Fibroblast of lung (primary cell): ENCODE measurements around the gene STMN3. TPM values are rescaled to one million over a fixed set of nuclear protein-coding genes. Genes with fewer than 3 reads are reported as not detected.
"Not testable (repeated sequence)": the region's sequence is repeated elsewhere in the genome, so short reads cannot be mapped to it uniquely, and the experiment has no call there.

Experiments used
- DNase-seq, 2 donors: peaks; one replicate each; pipeline versions ENCODE4 v3.0.0 to v3.0.0-alpha.2; 2010; ENCODE audit warnings: low read depth in 2 of 2
- H2AFZ ChIP-seq: 2 replicates; pipeline ENCODE4 v1.5.1; 2012; ENCODE audit warnings: low read length, control low read depth, inconsistent platforms
- H3K27ac ChIP-seq: 2 replicates; pipeline ENCODE4 v1.5.1; 2011; ENCODE audit warnings: low read length, control low read depth; ENCODE audit not compliant: insufficient read depth
- H3K27me3 ChIP-seq: 2 replicates; pipeline ENCODE4 v1.5.1; 2011; ENCODE audit warnings: mild to moderate bottlenecking, low read length; ENCODE audit not compliant: control insufficient read depth, insufficient read depth
- H3K36me3 ChIP-seq: 2 replicates; pipeline ENCODE4 v1.5.1; 2011; ENCODE audit warnings: low read length; ENCODE audit not compliant: control insufficient read depth, insufficient read depth
- H3K4me1 ChIP-seq: 2 replicates; pipeline ENCODE4 v1.5.1; 2011; ENCODE audit warnings: low read length; ENCODE audit not compliant: control insufficient read depth, insufficient read depth; ENCODE audit errors: extremely low read depth
- H3K4me2 ChIP-seq: 2 replicates; pipeline ENCODE4 v1.5.1; 2011; ENCODE audit warnings: low read length, control low read depth; ENCODE audit not compliant: insufficient read depth; ENCODE audit errors: extremely low read depth
- H3K4me3 ChIP-seq, 4 experiments: fragments of 200-600 bp in 1 of 4; sonication (generic) in 1 of 4; replicated peaks in 1 of 4; 2 replicates each; pipeline ENCODE4 v1.5.1; 2011 to 2016; ENCODE audit warnings: low read length in 4 of 4, low read depth in 3 of 4, mild to moderate bottlenecking in 3 of 4, control low read depth in 2 of 4, inconsistent platforms in 1 of 4, mixed read lengths in 1 of 4; ENCODE audit not compliant: insufficient read depth in 1 of 4; ENCODE audit errors: control extremely low read depth in 1 of 4
- H3K79me2 ChIP-seq: 2 replicates; pipeline ENCODE4 v1.5.1; 2012; ENCODE audit warnings: mild to moderate bottlenecking, low read length, inconsistent platforms; ENCODE audit not compliant: control insufficient read depth, insufficient read depth
- H3K9ac ChIP-seq: 2 replicates; pipeline ENCODE4 v1.5.1; 2011; ENCODE audit warnings: mild to moderate bottlenecking, low read length, control low read depth; ENCODE audit not compliant: insufficient read depth
- H3K9me3 ChIP-seq: 2 replicates; pipeline ENCODE4 v1.5.1; 2012; ENCODE audit warnings: low read depth, low read length; ENCODE audit not compliant: control insufficient read depth, insufficient read depth
- H4K20me1 ChIP-seq: 2 replicates; pipeline ENCODE4 v1.5.1; 2011; ENCODE audit warnings: low read length; ENCODE audit not compliant: control insufficient read depth, insufficient read depth; ENCODE audit errors: extremely low read depth
- EZH2 ChIP-seq: IDR thresholded peaks from 2 replicates; pipeline ENCODE4 v1.5.1; 2012; ENCODE audit warnings: low read length, control low read depth, mild to moderate bottlenecking; ENCODE audit errors: missing control alignments
- polyA plus RNA-seq, 2 donors: library from polyadenylated mRNA; depleted of rRNA in 1 of 2; stranded (reverse) in 1 of 2; unstranded in 1 of 2; fragments of >200 nt; gene quantifications; 2 replicates each; pipeline ENCODE4 v1.2.1, GENCODE V29; 2011 to 2012; ENCODE audit warnings: missing spikeins in 1 of 2
- total RNA-seq: library from RNA; depleted of rRNA; stranded (reverse); fragments of >200 nt; gene quantifications from 2 replicates; pipeline ENCODE4 v1.2.1, GENCODE V29; 2014
- TF ChIP-seq, protein P1 (sequence below), 2 donors: IDR thresholded peaks in 1 of 2; conservative IDR thresholded peaks in 1 of 2; 1 replicate in 1 of 2; 2 replicates in 1 of 2; pipeline ENCODE4 v1.5.1; 2011 to 2012; ENCODE audit warnings: low read length in 2 of 2, control low read depth in 1 of 2, inconsistent platforms in 1 of 2, low read depth in 1 of 2, mild to moderate bottlenecking in 1 of 2

The STMN3 gene
- total and polyA plus RNA-seq, 2 donors (not counting 1 experiment from before 2014, with no cell fraction given): 3.7 to 34.3 TPM

- H3K36me3 ChIP-seq: no peaks in the 10 kb centered on the region
- no peaks in the 10 kb centered on the region for H3K9me3 ChIP-seq
- H3K4me1 ChIP-seq: no peaks in the 10 kb centered on the region
- H3K9ac ChIP-seq: no peak overlapping the region
- no peaks in the 10 kb centered on the region for H4K20me1 ChIP-seq
- no peak overlapping the region for H3K27ac ChIP-seq
- TF ChIP-seq, protein P1, sequence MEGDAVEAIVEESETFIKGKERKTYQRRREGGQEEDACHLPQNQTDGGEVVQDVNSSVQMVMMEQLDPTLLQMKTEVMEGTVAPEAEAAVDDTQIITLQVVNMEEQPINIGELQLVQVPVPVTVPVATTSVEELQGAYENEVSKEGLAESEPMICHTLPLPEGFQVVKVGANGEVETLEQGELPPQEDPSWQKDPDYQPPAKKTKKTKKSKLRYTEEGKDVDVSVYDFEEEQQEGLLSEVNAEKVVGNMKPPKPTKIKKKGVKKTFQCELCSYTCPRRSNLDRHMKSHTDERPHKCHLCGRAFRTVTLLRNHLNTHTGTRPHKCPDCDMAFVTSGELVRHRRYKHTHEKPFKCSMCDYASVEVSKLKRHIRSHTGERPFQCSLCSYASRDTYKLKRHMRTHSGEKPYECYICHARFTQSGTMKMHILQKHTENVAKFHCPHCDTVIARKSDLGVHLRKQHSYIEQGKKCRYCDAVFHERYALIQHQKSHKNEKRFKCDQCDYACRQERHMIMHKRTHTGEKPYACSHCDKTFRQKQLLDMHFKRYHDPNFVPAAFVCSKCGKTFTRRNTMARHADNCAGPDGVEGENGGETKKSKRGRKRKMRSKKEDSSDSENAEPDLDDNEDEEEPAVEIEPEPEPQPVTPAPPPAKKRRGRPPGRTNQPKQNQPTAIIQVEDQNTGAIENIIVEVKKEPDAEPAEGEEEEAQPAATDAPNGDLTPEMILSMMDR (conservative IDR thresholded peaks at IDR 0.05 in 1 of 2, IDR thresholded peaks at IDR 0.05 in 1 of 2; ENCODE audit: low read depth in 1 of 2, low read length in 2 of 2): no peak
- TF ChIP-seq EZH2: no peak
- no peak overlapping the region for H3K4me3 ChIP-seq
- H3K27me3 ChIP-seq: no peaks in the 10 kb centered on the region
- no peak overlapping the region for H2AFZ ChIP-seq
- H3K79me2 ChIP-seq: no peaks in the 10 kb centered on the region
- no peak for DNase-seq
- no peak overlapping the region for H3K4me2 ChIP-seq
These were observed 17.6 kb downstream of the STMN3 start for GRCh38 chr20:63635431-63636141.

- no peak for DNase-seq
- TF ChIP-seq, protein P1 (conservative IDR thresholded peaks at IDR 0.05 in 1 of 2, IDR thresholded peaks at IDR 0.05 in 1 of 2; ENCODE audit: low read depth in 1 of 2, low read length in 2 of 2): no peak
- TF ChIP-seq EZH2: no peak
These were observed 19.5 kb downstream of the STMN3 start for GRCh38 chr20:63633732-63634131.

GRCh38 chr20:63631426-63631825, 21.8 kb downstream of the STMN3 start:
- not testable (repeated sequence) for H3K4me3 ChIP-seq, DNase-seq, H3K9me3 ChIP-seq, H3K36me3 ChIP-seq, H2AFZ ChIP-seq, H3K4me2 ChIP-seq, H3K27ac ChIP-seq, H3K9ac ChIP-seq, H3K27me3 ChIP-seq, H4K20me1 ChIP-seq, H3K4me1 ChIP-seq
- peaks cover 11% of the 10 kb centered on the region for H3K79me2 ChIP-seq

More at GRCh38 chr20:63633732-63634131, 19.5 kb downstream of the STMN3 start:
- Histone ChIP-seq H3K79me2 (no peaks in the 10 kb centered on the region), H4K20me1 (no peaks in the 10 kb centered on the region), H3K9ac (no peak overlapping the region), H3K4me3 (no peak overlapping the region), H3K4me2 (no peak overlapping the region), H3K9me3 (no peaks in the 10 kb centered on the region), H3K27me3 (no peaks in the 10 kb centered on the region), H3K36me3 (no peaks in the 10 kb centered on the region), H3K27ac (no peak overlapping the region), H2AFZ (no peak overlapping the region), H3K4me1 (no peaks in the 10 kb centered on the region)

DNA sequence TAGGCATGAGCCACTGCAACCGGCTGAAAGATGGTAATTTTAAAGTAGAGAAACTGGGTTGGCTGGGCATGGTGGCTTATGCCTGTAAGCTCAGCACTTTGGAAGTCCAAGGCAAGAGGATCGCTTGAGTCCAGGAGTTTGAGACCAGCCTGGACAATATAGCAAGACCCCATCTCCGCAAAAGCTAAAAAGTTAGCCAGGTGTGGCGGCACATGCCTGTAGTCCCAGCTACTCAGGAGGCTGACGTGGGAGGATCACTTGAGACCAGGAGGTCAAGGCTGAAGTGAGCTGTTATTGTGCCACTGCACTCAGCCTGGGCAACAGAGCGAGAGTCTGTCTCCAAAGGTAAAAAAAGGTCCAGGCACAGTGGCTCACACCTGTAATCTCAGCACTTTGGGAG, 22.3 kb downstream of the STMN3 start:
- not testable (repeated sequence) for H3K4me3 ChIP-seq, H3K4me2 ChIP-seq, H4K20me1 ChIP-seq, DNase-seq, H3K27ac ChIP-seq, H3K27me3 ChIP-seq, H3K36me3 ChIP-seq, H3K4me1 ChIP-seq, H2AFZ ChIP-seq, H3K9me3 ChIP-seq, H3K9ac ChIP-seq
- H3K79me2 ChIP-seq: peaks cover 15% of the 10 kb centered on the region
